ENCODE data around the gene ABHD12B. TPM values are rescaled to one million over a fixed set of nuclear protein-coding genes. Genes with fewer than 3 reads are reported as not detected.

Gene ABHD12B
- polyA plus RNA-seq, 1 of the 3 experiments (the other 2 are of a cell fraction) = not detected

DNA sequence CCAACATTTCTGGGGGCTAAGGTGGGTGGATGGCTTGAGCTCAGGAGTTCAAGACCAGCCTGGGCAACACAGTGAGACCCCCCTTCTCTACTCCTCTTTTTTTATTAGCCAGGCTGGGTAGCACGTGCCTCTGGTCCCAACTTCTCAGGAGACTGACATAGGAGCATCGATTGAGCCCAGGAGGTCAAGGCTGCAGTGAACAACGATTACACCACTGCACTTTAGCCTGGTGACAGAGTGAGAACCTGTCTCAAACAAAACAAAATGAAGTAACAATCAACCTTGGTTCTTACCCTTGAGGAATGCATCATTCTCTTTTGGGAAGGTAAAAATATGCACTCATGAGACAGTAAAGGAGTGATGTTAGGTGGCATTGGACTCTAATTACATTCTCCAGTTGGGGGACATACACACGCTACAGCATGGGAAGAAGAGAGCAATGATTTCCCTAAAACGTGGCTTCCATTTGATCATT is 37.0 kb upstream of the ABHD12B start:
- Histone ChIP-seq H3K27ac (ENCODE audit: low read depth in 2 of 2, low read length in 1 of 2) (no peak overlapping the region), H3K9me3 (no peaks in the 10 kb centered on the region), H2AFZ (ENCODE audit: low read depth) (no peak overlapping the region), H3K79me2 (ENCODE audit: insufficient read depth) (peaks cover 4% of the 10 kb centered on the region; the same call in 1 of the 2 replicates), H3K4me1 (ENCODE audit: control insufficient read depth in 1 of 2, insufficient read depth in 2 of 2, low read depth in 1 of 2, low read length in 1 of 2) (peaks cover 0 to 5% of the 10 kb centered on the region in 2 experiments; a peak in 1 of 4 replicates), H3K4me3 (ENCODE audit: low read depth in 2 of 2, low read length in 1 of 2) (no peak overlapping the region), H3K9me2 (no peaks in the 10 kb centered on the region), H3K4me2 (no peak overlapping the region), H3K36me3 (replicated peaks in 1 of 2; ENCODE audit: control insufficient read depth in 1 of 2, insufficient read depth in 2 of 2, low read length in 1 of 2) (no peaks in the 10 kb centered on the region), H3F3A (replicated peaks; ENCODE audit: insufficient read depth) (no peaks in the 10 kb centered on the region), H3K9ac (no peak overlapping the region), H4K20me1 (ENCODE audit: insufficient read depth) (peaks cover 5% of the 10 kb centered on the region), H3K27me3 (ENCODE audit: insufficient read depth) (no peaks in the 10 kb centered on the region)
- TF ChIP-seq CHD2 (IDR thresholded peaks at IDR 0.05; ENCODE audit: low read length, partially characterized antibody) (no peak), TAF1 (IDR thresholded peaks at IDR 0.05; ENCODE audit: borderline replicate concordance, low read depth, low read length) (no peak), JUND (IDR thresholded peaks at IDR 0.05) (no peak), GATA2 (CRISPR knock-in tag; IDR thresholded peaks at IDR 0.05) (no peak), ZBTB33 (IDR thresholded peaks at IDR 0.05; ENCODE audit: borderline replicate concordance, low read depth) (no peak), USF2 (IDR thresholded peaks at IDR 0.05; ENCODE audit: borderline replicate concordance, low read depth, low read length) (no peak), CTCF (IDR thresholded peaks at IDR 0.05) (no peak), RCOR1 (IDR thresholded peaks at IDR 0.05; ENCODE audit: low read length) (no peak), TCF12 (IDR thresholded peaks at IDR 0.05) (no peak), RFX5 (IDR thresholded peaks at IDR 0.05; ENCODE audit: low read length) (no peak), POLR2AphosphoS5 (IDR thresholded peaks at IDR 0.05; ENCODE audit: low read depth, low read length) (no peak), EP300 (IDR thresholded peaks at IDR 0.05; ENCODE audit: borderline replicate concordance in 1 of 2, low read depth in 1 of 2, low read length in 1 of 2) (no peak), ELF1 (IDR thresholded peaks at IDR 0.05) (no peak), SIN3A (IDR thresholded peaks at IDR 0.05; ENCODE audit: borderline replicate concordance, low read depth, low read length) (no peak), REST (IDR thresholded peaks at IDR 0.05; ENCODE audit: low read depth, low read length) (no peak), FOXJ3 (CRISPR knock-in tag; IDR thresholded peaks at IDR 0.05) (no peak)
- TF ChIP-seq, protein P1, sequence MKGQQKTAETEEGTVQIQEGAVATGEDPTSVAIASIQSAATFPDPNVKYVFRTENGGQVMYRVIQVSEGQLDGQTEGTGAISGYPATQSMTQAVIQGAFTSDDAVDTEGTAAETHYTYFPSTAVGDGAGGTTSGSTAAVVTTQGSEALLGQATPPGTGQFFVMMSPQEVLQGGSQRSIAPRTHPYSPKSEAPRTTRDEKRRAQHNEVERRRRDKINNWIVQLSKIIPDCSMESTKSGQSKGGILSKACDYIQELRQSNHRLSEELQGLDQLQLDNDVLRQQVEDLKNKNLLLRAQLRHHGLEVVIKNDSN (IDR thresholded peaks at IDR 0.05; ENCODE audit: borderline replicate concordance, low read depth) = no peak
- TF ChIP-seq, protein P2, sequence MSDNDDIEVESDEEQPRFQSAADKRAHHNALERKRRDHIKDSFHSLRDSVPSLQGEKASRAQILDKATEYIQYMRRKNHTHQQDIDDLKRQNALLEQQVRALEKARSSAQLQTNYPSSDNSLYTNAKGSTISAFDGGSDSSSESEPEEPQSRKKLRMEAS (IDR thresholded peaks at IDR 0.05; ENCODE audit: low read depth) = no peak
- WGBS (ENCODE audit: low lambda C conversion rate) = 78% methylated on average over 5 of the region's 5 CpGs
- ChIA-PET CTCF (interaction anchor here (0.6 kb wide), 1 partner anchor 12 kb away, joined by 3 read pairs; no protein-coding TSS in a partner anchor), POLR2A (no interaction called here)
- DNase-seq = no peak
